ENCODE results near the gene TIFAB.

TIFAB gene

DNA sequence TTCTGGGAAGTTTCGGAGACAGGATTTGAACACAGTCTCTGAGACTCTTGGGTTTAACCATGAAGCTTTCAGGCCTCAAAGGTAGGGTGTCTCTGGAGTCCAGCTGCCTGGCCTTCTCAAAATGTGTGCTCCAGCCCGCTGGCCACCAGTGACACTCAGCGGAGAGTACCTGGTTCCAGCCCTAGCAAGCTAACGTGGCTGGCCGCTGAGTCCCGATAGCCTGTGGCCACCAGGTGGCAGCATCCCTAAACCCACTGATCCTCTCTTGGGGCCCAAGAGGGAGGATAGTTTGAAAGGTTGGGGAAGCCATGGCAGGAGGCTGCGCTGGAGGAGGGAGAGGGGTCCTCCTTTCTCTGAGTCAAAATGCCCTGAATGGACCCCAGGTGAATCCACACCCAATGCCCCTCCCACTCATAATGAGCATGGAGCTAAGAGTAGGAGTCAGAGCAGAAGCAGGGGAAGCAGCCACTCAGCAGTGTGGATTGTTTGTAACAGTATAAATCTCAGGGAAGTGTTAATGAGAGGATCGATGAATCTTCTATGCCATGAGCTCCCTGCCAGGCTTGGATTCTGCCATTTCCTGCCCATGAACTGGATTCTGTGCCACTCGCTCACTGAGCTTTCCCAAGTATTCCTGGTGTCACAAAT is 5.4 kb upstream of the TIFAB start:
- DNase-seq, result peak; percentile 35

DNA sequence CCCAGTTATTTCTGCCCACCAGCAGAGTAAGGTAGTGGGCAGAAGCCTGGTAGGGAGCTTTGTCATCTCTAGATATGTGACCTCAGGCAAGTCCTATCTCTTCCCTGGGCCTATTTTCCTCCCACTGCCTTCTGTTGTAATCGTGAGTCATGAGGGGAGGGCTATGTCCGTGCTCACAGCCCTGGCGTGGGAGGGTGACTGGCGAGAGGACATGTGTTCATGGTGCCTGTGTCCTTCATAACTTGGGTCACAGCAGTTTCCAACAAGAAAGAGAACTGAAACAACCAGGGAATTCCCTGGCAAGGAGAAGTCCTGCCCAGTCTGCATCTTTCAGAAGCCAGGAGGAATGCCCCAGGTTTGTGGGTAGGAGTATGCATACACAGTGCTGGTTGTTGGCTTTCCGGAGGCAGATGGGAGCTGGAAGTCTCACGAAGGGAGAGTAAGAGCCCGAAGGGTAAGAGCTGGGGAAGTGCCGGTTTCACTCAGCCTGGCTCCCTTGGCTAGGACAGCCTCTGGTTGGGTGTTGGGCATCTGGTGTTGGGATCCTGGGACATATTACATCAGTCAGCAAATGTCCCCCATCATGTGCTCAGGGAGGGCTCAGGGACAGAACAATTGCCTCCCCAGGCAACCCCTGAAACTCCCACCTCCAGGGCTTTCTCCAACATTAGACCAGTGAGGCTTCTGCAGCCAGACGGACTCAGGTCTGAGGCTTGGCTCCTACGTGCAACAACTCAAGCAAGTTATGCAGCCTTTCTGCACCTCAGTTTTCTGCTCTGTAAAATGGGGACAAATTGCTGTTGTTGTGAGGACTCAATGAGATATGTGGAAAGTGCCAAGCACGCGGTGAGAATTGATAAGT is 4.3 kb upstream of the TIFAB start:
- DNase-seq, result no peak

DNA sequence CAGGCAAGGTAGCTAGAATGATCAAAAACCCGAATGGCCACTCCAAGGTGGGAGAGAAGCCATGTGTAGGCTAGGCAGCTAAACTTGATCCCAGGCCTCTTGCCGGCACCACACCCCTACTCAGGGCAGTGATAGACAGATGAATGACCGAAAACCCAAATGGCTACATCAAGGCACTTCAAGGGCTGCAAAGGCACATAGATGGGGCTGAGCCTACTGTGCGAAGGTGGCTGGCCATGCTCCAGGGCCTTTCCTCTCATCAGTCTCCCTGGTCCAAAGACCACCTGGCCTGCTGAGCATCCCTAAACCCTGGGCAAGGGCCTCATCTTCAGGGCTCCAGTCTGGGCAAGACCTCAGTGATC is 3.7 kb upstream of the TIFAB start:
- no peak for DNase-seq

DNA sequence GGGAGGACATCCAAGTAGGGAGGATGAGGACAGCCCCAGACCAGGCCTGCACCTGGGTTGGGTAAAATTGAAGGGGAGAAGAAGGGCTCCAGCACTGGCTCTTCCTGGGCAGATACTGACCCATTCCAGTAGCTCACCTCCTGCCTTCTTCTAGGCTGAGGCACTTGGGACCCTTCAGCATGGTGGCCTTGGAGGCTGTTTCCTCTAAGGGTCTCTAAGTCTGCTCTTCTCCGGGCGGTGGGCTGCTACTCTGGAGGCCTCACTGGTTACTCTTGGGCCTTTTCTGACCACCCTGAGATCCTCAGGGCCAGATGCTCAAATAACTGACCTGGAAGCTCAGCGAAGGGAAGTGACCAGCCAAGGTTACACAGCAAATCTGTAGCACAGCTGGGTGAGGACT is 2.8 kb upstream of the TIFAB start:
- no peak for DNase-seq

DNA sequence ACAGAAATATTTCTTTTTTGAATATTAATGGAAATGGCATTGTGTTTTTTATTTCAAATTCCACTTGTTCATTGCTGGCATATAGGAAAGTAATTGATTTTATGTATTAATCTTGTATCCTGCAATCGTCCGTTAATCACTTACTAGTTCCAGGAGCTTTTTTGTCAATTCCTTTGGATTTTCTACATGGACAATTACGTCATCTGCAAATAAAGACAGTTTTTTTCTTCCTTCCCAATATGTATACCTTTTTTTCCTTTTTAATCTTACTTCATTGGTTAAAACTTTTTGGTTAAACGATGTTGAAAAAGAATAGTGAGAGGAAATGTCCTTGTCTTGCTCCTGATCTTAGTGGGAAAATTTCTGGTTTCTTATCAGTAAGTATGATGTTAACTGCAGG is 1.5 kb upstream of the TIFAB start:
- no peak for DNase-seq

DNA sequence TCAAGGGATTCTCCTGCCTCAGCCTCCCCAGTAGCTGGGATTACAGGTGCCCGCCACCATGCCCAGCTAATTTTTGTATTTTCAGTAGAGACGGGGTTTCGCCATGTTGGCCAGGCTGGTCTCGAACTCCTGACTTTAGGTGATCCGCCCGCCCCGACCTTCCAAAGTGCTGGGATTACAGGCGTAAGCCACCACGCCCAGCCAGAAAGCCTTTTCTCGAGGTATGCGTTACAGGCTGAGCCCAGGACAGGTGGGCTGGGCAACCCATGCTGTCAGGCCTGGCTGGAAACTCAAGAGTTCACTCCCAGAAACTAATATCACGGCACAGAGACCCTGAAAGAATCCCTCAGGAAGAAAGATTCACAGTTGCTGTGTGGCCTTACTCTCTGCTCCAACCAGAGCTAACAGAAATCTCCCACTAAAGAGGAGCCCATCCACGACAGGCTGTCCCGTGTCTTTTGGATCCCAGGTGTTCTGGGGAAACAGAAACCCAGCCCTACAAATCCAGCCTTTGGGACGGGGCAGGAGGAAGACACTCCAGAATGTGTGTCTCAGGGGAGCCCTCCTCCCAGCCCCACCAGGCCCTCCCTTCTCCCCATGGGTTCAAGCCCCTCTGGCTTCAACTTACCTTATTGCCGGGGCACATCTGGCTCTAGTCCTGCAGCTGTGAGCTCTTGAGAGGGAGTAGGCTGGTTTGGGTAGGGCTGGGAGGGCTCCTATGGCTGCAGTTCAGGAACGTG is 400 bp downstream of the TIFAB start:
- no peak for DNase-seq

DNA sequence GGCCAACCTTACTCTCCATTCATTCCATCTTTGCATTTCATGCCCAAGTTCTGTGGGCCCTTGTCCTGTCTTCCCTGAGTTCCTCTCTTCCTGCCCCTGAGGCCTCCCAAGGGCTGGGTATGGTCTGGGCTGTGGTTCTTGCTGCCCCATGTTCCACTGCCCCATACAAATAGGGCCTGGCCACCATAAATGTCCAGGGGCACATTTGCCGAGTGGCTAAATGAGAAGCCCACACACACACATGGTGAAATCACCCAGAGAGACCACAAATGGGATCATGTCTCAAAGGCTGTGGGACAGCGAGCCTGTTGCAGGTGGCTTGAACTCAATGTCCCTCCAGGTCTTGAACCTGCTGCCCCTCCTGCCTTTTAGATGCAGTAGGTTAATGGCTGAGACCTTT is 1.2 kb downstream of the TIFAB start:
- no peak for DNase-seq

DNA sequence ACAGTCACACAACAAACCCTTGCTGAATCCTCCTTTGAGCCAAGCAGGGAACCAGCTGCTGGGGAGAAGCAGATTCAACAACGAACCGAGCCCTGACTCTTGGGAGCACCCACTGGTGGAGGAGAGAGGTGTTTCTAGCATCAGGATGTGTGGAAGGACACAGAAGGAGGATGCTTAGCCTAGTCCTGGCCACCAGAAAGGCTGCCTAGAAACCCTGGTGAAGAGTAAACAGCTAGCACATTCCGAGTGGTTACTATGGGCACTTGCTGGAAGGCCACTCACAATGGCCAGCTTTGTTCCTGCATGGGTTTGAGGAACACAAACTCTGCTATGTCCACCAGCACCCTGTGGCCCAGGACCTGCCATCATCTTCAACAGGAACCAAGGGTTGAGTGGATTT is 1.8 kb downstream of the TIFAB start:
- DNase-seq, result no peak

DNA sequence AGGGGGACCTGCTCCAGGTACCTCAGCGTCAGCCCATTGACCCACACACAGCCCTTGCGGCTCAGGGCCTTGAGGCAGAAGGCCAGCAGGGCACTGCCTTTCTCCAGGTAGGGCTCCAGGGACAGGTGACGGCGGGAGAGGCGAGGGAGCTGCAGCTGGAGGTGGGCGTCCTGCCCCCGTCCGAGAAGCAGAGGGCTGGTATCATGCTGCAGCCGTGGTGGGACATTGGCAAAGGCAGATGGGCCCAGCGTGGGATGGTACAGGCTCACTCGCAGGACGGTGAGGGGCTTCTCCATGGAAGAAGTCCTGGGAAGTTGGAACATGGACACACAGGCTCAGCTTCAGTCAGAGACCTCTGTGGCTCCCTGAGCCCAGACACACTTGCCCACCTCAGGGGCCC is 2.5 kb downstream of the TIFAB start:
- DNase-seq, result no peak

DNA sequence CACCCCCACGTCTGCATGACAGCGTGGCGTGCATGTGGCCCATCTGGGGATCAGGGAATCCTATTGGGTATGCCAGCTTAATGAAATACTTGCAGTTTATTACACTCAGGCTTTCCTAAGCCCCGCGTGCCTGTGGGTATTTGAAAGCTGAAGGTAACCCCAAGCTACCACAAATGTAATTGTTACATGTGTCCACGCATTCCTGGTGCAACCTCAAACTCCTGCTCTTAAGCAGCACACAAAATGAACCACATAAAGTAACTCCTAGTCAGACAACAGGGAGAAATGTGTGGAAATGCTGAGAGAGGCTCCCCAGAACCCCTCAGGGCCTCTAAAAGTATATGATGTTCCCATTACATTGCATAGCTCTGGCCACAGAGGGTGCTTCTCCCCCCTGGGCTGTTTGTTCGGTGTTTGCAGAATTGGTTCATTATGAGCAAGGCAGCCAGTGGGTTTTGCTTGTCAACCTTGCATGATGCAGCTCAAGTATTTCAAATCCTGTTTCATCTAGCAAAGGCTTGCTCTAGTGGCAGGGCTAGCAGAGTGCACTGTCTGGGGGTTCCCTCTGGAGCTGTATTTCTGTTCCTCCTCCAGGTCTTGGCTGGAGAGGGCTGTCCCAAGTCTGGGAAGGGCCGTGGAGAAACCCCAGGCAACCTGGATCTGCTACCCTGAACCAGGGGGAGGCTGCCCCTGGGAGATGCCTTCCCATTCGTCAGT is 3.2 kb downstream of the TIFAB start:
- no peak for DNase-seq

DNA sequence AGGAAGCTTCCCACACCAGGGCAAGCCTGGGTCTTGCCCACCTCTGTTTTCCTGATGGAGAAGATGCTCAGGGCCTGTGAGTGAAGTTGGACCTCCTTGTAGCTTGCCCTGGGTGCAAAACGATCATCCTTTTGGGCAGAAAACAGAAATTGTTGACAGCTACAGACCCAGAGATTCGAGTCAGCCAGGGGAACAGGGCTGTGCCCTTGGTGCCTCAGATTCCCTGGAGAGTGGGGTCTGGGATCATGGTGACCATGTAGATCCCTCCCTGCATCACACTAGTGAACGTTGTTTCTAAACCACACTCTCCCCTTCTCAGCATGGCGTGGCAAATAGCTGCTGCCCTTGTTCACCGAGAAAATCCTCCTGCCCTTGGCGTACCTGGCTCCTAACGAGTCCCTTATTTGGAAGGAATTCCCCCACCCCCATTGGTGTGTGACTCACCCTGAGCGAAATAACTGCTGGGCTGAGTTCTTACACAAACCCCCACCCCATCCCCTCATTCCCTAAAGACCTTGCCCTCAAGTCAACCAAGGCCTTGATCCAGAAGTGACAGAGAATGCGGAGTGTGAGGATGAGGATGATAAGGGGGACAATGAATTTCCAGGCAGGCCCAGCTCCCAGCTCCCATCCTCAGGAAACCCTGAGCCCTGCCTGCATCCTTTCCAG is 3.9 kb downstream of the TIFAB start:
- DNase-seq, result no peak

DNA sequence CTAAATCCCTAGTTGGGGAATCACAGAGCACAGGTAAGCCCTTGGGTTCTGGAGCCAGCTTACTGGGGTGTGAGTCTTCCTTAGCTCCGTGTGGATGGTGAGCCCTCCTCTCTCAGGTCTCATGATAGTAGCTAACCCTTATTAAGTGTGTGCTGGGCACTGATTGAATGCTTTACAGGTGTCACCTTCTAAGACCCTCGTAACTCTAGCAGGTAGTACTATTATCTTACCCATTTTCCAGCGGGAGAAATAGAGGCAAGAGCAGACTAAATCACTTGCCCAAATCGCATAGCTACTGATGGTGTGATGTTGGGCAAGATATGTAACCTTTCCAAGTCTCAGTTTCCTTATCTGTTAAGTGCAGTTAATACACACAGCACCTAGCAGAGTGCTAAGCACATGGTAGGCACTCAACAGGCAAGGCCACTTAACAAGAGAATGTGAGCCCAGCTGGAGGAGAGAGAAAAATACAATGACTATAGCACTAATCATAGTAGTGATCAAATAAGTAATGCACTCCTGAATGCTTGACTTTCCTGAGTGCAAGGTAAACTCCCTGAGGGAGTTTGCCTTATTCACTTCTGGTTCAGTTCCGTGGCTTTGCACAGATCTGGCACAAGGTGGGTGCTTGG is 4.7 kb downstream of the TIFAB start, which contains the start of gene DCANP1:
TSS of gene DCANP1 (minus strand) at position 51 of the 632 bp plus-strand sequence. CDS start 240 bp downstream, outside the sequence.
- no peak for DNase-seq

DNA sequence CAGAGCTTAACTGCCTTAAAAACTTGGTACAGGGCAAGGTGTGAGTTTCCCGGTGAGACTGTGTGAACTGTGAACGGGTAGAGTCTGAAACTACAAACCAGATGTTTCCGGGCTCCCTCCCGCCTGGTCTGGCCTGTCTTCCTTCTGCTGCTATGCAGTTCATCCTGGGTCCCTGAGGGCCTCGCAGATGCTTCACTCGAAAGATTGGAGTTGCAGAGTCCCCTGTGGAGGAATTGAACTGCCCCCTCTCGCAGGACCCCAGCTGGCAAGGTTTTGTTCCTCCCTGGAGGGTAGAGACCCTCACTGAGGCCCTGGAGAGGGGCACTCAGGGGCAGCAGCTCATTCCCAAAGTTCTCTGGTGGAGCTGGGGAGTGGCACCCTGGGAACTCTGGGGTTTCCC is 5.5 kb downstream of the TIFAB start:
- DNase-seq, result no peak

DNA sequence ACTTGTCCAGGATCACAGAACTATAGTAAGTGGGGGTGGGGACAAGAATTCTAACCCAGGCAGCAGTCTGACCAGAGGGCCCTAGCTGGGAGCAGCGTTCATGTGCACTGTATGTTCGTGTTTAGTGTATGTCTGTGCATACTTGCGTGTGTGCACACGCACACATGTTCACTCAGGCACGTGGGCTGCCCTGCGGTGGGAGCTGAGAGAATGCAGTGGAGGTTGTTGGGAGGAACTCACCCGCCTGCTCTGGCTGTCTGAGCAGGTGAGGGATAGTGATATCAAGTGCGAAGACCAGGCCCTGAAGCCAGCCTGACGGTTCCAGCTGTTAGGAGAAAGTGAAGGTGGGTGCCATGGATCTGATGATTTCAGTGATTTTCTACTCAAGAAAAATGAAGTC is 5.9 kb downstream of the TIFAB start:
- DNase-seq, result no peak

DNA sequence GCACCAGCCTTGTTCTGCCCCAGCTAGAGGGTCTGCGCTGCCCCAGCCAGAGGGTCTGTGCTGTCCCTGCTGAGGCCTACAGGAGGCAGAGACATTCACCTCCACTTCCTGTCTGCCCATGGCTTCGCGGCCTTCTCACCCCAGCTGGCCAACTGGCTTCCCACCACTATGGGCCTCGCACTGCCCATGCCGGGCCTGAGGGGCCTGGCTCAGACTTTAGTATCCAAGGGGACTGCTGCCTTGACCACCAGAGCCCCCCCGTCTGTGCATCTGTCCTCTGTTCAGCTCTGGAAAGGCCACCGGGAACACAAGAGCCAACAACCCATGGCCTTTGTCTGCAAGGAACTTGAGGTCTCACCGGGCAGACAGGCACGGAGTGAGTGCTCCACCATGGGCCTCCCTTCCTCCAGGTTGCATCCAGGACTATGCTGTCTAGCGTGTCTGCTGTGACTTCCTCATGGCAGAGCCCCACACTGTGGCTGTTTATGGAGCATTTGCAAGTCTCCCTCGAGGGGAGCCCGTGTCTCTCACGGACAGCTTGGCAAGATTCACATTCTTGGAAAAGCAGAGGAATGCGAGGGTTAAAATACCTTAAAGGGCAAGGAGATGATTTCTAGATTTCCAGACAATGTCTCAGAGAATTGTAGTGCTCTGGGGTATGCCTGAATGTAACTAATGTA is 6.7 kb downstream of the TIFAB start:
- DNase-seq, result no peak

DNA sequence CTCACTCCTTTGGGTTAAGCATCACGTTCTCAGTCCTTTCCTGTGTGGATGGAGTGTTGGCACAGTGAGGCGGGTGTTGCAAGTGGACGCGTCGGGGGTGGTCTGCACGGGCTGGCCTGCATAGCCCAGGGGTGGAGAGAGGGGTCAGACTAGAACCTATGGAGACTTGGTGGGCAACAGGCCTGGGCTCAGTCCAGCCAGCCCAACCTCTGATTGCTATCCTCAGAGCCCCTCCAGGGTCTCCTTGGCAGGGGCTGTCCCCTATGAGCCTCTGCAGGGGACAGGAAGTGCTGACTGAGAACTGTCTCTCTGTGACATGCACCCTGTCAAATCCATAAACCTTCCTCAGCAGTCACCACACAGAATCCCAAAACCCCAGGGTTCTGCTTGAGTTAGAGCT is 7.3 kb downstream of the TIFAB start:
- DNase-seq, result no peak

DNA sequence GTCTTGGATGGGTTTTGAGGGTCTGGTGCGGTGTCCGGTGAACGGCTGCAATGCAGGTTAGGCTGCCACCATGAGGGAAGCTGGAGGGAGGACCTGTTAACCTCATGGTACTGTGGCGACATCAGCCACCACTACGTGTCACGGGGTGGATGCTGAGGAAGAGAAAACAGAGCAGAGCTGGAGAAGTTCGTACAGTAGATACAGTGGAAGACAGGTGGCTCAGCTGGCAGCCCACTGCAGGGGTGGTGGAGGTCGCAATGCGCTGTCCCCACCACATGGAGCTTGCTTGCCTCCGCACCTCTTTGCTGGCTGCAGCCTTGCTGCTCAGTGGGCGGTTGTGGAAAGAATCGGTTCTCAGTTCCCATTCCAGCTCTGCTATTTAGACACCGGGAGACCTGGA is 7.8 kb downstream of the TIFAB start:
- no peak for DNase-seq

DNA sequence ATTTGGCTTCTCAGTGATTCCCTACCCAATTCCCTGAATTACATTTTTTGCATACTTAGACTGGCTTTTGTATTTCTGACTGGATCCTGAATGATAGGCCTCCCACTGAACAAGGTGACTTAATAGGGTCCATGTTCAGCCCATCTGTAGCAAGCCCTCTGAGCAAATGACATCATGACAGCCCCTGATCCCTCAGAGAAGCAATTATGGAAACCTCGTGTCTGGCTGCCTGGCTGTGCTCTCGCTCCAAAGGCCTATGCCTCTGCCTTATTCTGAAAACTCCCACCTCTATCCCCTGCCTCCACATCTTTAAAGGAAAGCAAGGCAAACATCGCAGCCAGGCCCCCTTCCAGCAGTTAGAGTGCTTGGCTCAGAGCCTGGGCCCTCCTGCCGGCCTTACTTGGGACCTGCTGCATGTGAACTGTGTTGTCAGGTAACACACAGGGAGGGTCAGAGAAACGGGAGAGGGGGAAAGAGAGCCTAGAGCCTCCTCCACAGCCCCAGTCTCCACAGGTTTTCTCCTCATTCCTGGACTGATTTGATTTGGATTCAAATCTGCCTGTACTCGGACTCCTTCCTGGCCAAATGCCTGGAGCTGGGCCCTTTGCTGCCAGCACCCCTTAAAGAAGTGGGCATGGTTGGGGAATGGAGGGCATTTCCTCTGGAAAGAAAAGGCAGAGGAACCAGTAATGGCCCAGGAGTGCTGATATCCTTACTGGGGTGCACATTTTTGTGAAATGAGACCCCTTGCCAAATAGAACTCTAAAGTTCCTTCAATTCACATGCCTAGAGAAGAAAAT is 8.8 kb downstream of the TIFAB start:
- no peak for DNase-seq

DNA sequence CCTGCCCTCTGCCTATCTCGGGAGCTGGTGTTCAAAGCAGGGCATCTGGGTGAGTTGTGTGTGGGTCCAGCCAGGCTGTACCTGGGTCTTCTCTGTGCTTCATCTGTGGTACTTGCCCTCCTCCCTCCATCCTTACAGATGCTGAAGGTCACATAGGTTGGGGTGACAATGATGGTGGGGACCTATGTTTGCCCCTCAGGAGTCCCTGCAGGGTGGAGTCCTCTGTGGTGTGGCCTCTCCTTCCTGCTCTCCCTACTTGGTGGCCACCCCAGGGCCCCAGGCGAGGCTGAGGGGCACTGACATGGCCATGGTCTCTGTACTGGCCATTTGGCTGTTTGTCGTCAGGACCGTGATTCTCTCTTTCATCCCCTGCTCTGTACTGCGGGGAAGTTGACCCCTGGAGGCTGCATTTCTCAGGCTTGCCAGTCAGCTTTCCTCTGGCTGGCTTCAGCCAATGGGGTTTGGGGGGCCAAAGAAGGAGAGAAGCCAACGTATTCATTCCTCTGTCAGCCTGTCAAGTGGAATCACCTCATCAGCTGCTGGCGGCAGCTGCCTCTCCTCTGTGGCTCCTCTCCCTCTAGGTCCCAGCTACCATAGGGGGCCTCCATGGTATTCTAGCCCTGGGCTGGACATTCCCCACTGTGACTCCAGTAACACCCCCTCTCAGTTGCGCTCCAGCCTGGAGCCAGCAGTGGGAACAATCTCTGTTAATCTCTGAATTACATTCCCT is 9.6 kb downstream of the TIFAB start:
- no peak for DNase-seq

DNA sequence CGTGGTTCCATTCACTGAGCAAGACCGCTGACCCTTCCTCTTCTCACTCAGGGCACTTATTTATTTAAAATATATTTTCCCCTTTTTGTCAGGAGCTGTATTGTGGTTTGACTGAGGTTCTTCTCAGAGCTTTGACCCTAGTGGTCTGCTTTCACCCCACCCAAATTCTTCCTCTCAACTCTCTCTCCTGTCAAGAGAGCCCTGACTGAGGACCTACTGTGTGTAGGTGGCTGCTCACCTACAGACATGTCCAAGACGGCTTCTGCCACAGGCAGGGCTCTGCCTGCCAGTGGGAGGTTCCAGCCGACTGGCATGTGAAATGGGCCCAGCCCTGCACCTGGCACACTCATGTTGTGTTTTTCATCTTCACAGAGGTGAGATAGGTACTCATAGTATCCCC is 10.2 kb downstream of the TIFAB start:
- no peak for DNase-seq
